GM23248 (cell line): ENCODE measurements around the gene TMEM236. TPM values are rescaled to one million over a fixed set of nuclear protein-coding genes. Genes with fewer than 3 reads are reported as not detected.

Experiments used
- DNase-seq: peaks from one replicate; pipeline ENCODE4 v3.0.0-alpha.2; 2015
- H2AFZ ChIP-seq: fragments of 200-600 bp; sonication (generic); 2 replicates; pipeline ENCODE4 v1.6.1; 2016; ENCODE audit warnings: antibody characterized with exemption
- H3F3A ChIP-seq: fragments of 200-600 bp; sonication (generic); 2 replicates; pipeline ENCODE4 v1.6.1; 2016; ENCODE audit warnings: mild to moderate bottlenecking, antibody characterized with exemption, mixed run types; ENCODE audit not compliant: insufficient read depth
- H3K27ac ChIP-seq: fragments of 200-600 bp; sonication (generic); 2 replicates; pipeline ENCODE4 v1.5.1; 2016; ENCODE audit warnings: mild to moderate bottlenecking
- H3K27me3 ChIP-seq: fragments of 200-600 bp; sonication (generic); replicated peaks from 2 replicates; pipeline ENCODE4 v1.6.1; 2016; ENCODE audit warnings: mild to moderate bottlenecking; ENCODE audit not compliant: insufficient read depth
- H3K36me3 ChIP-seq: fragments of 200-600 bp; sonication (generic); 2 replicates; pipeline ENCODE4 v1.6.1; 2016; ENCODE audit warnings: low read depth, mild to moderate bottlenecking
- H3K4me1 ChIP-seq: fragments of 200-600 bp; sonication (generic); 2 replicates; pipeline ENCODE4 v1.6.1; 2016; ENCODE audit warnings: mild to moderate bottlenecking; ENCODE audit not compliant: insufficient read depth
- H3K4me2 ChIP-seq: fragments of 200-600 bp; sonication (generic); one replicate; pipeline ENCODE4 v1.6.1; 2016; ENCODE audit warnings: mild to moderate bottlenecking; ENCODE audit not compliant: unreplicated experiment
- H3K4me3 ChIP-seq: fragments of 200-600 bp; sonication (generic); 2 replicates; pipeline ENCODE4 v1.5.1; 2016; ENCODE audit warnings: mild to moderate bottlenecking
- H3K79me2 ChIP-seq: fragments of 200-600 bp; sonication (generic); 2 replicates; pipeline ENCODE4 v1.6.1; 2016; ENCODE audit warnings: mild to moderate bottlenecking; ENCODE audit not compliant: insufficient read depth
- H3K9ac ChIP-seq: fragments of 200-600 bp; sonication (generic); 2 replicates; pipeline ENCODE4 v1.6.1; 2016; ENCODE audit warnings: mild to moderate bottlenecking
- H3K9me2 ChIP-seq: fragments of 200-600 bp; sonication (generic); 2 replicates; pipeline ENCODE4 v1.6.1; 2016; ENCODE audit warnings: mixed run types, mild to moderate bottlenecking, moderate library complexity; ENCODE audit not compliant: insufficient read depth
- H3K9me3 ChIP-seq: fragments of 200-600 bp; sonication (generic); one replicate; pipeline ENCODE4 v1.6.1; 2017; ENCODE audit warnings: low read depth
- H4K20me1 ChIP-seq: fragments of 200-600 bp; sonication (generic); 2 replicates; pipeline ENCODE4 v1.6.0; 2016; ENCODE audit not compliant: insufficient read depth
- EZH2 ChIP-seq: fragments of 200-600 bp; sonication (generic); IDR thresholded peaks from 2 replicates; pipeline ENCODE4 v1.6.1; 2018; ENCODE audit warnings: antibody characterized with exemption, mild to moderate bottlenecking; ENCODE audit not compliant: insufficient read depth, poor library complexity, severe bottlenecking
- EZH2phosphoT487 ChIP-seq: fragments of 200-600 bp; sonication (generic); IDR thresholded peaks from 2 replicates; pipeline ENCODE4 v1.6.1; 2018; ENCODE audit warnings: antibody characterized with exemption, moderate library complexity, mild to moderate bottlenecking, low read depth; ENCODE audit not compliant: insufficient read depth
- WGBS, 2 experiments: methylation state at CpG; one replicate each; pipeline ENCODE4 v1.1.6; 2015 to 2017; ENCODE audit warnings: low lambda C conversion rate in 2 of 2, low coverage in 1 of 2; ENCODE audit errors: missing lambda C conversion rate in 2 of 2; 5-methylcytosine and 5-hydroxymethylcytosine counted together
- in situ Hi-C: fragments of 300-500 bp; cut with MboI; formaldehyde crosslinking; loops from 2 replicates; pipeline ENCODE4 v1.15.0; 2020
- polyA plus RNA-seq: library from polyadenylated mRNA; unstranded; fragments of >200 nt; fragmentation: Nextera tagmentation; extraction: Ambion mirVana; gene quantifications from 2 replicates; pipeline ENCODE4 v1.2.1, GENCODE V29; 2016
- total RNA-seq: library from RNA; depleted of rRNA; stranded (reverse); fragments of >200 nt; shearing (Covaris generic); gene quantifications from 2 replicates; pipeline ENCODE4 v1.2.3, GENCODE V29; 2014

TMEM236 gene
- total and polyA plus RNA-seq, 2 experiments from 2014 or later = 0.11 TPM; not detected in 1

DNA sequence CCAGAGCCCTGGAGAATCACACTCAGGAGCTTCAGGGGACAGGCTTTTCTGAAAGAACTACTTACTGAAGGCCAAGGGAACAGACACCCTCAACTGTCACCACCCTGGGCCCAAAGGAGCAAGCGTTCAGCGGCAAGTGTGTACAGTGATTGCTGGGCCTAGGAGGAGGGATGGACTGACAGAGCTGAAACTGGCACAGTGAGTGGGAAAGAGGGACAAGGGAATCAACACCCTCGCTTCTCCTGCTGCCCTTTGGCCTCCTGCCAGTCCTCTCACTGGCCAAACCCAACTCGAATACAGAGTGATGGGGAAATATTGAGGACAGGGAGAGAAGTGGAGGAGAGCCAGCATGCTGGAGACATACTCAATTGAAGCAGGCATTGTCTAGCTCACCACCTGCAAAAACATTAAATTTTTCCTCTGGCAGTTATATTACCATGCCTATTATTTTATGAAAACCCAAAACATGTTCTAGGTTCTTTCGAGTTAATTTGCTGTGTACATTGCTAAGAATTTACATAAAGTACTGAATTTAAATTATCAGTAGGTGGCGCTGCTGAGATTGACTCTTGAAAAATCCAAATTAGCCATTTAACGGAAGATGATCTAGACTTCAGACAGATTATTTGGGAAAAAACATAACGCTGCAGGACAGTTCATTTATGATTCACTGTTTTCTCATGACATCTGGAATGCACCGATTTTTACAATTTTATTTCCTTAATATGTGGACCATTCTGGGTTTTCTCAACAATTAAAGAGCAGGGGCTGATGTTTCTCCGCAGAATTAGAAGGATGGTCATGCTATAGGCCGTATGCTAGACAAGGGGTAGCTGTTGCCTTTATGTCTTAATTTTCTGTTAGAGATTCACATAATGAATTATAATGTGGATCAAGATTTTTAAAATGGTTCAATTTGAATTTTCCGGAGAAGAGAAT, 14.7 kb upstream of the TMEM236 start:
- no peaks in the 10 kb centered on the region for H3K27me3 ChIP-seq
- no peaks in the 10 kb centered on the region for H4K20me1 ChIP-seq
- H3F3A ChIP-seq = no peaks in the 10 kb centered on the region
- no peak overlapping the region for H3K9ac ChIP-seq
- no peaks in the 10 kb centered on the region for H3K4me1 ChIP-seq
- no peak for TF ChIP-seq EZH2phosphoT487
- no peak for TF ChIP-seq EZH2
- H3K27ac ChIP-seq = no peak overlapping the region
- in situ Hi-C loops = loop anchor here (10.0 kb wide), 1 partner anchor 132 kb away; no protein-coding TSS in a partner anchor
- H3K9me3 ChIP-seq = no peaks in the 10 kb centered on the region
- H3K9me2 ChIP-seq = no peaks in the 10 kb centered on the region
- H3K79me2 ChIP-seq = no peaks in the 10 kb centered on the region
- no peak overlapping the region for H2AFZ ChIP-seq
- WGBS, 2 experiments = 39 to 41% methylated on average over 12 of the region's 12 CpGs
- H3K36me3 ChIP-seq = no peaks in the 10 kb centered on the region
- peak; percentile 65 for DNase-seq
- peak overlapping the region; percentile 39 for H3K4me2 ChIP-seq
- no peak overlapping the region for H3K4me3 ChIP-seq

DNA sequence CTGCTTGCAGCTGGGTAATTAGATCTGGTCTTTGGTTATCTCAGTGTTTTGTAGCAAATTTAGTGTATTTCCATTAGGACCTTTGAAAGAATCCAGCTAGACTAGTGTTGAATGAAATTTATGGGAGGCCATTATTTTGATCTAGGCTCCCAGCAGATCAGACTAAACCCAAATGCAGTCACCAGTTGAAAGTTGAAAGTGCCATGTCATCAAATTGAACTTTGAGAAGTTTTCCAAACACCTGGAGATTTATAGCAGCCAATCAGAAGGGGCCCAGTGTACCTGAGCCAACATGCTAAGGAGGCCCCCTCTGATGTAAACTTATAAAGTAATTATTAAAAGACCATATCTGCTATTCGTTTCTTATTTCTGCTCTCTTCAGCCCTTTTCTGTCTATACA, 11.3 kb upstream of the TMEM236 start:
- Histone ChIP-seq H3K4me2 (no peak overlapping the region), H2AFZ (no peak overlapping the region), H3K4me1 (no peaks in the 10 kb centered on the region), H3K4me3 (no peak overlapping the region), H3K79me2 (no peaks in the 10 kb centered on the region), H3K27ac (no peak overlapping the region), H3K9me3 (no peaks in the 10 kb centered on the region), H3K9ac (no peak overlapping the region), H3K27me3 (no peaks in the 10 kb centered on the region), H3F3A (no peaks in the 10 kb centered on the region), H3K9me2 (no peaks in the 10 kb centered on the region), H3K36me3 (no peaks in the 10 kb centered on the region), H4K20me1 (no peaks in the 10 kb centered on the region)
- 96 to 97% methylated on average over 1 of the region's 1 CpG for WGBS, 2 experiments
- TF ChIP-seq EZH2 (no peak), EZH2phosphoT487 (no peak)
- DNase-seq = no peak
- in situ Hi-C loops = no loop called here

- peak overlapping the region; percentile 73 for H3K4me3 ChIP-seq
- in situ Hi-C loops = no loop called here
- no peaks in the 10 kb centered on the region for H3K79me2 ChIP-seq
- peak overlapping the region; percentile 60 for H3K9ac ChIP-seq
- no peaks in the 10 kb centered on the region for H3K27me3 ChIP-seq
- no peak overlapping the region for H3K27ac ChIP-seq
- TF ChIP-seq EZH2 (no peak), EZH2phosphoT487 (no peak)
- WGBS, 2 experiments = 4 to 6% methylated on average over 14 of the region's 14 CpGs
- peak overlapping the region; percentile 88 for H2AFZ ChIP-seq
- no peaks in the 10 kb centered on the region for H3K9me2 ChIP-seq
- peak overlapping the region; percentile 53 for H3K4me2 ChIP-seq
- H4K20me1 ChIP-seq = no peaks in the 10 kb centered on the region
- peak; percentile 68 for DNase-seq
- H3K4me1 ChIP-seq = no peaks in the 10 kb centered on the region
- H3K9me3 ChIP-seq = no peaks in the 10 kb centered on the region
- no peaks in the 10 kb centered on the region for H3K36me3 ChIP-seq
- no peaks in the 10 kb centered on the region for H3F3A ChIP-seq
These were observed 9.1 kb upstream of the TMEM236 start for GRCh38 chr10:17742918-17743317.

DNA sequence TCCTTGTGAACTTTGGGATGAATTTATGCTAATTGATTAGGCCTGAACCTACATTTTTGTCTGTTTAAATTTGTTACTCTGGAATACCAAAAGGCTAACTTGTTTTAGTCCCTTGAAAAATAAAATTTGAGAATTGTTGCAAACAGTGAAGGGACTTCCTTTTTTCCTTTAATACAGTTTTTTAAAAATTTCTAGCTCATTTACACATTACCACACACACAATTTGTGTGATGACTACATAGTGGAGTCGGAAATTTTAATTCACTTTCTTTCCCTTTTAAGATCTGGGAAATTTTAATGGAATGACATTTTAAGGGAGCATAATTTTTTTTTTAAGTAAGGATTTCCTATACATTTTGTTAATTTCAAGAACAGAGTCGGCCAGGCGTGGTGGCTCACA, 8.6 kb upstream of the TMEM236 start:
- whole genome bisulfite sequencing, 2 experiments = 99 to 100% methylated on average over 3 of the region's 3 CpGs
- H3K36me3 ChIP-seq = no peaks in the 10 kb centered on the region
- in situ Hi-C loops = no loop called here

More for the DNA sequence above, 8.6 kb upstream of the TMEM236 start:
- Histone ChIP-seq H3K79me2 (no peaks in the 10 kb centered on the region), H3K4me1 (no peaks in the 10 kb centered on the region), H3K27ac (no peak overlapping the region), H3K9me3 (no peaks in the 10 kb centered on the region), H4K20me1 (no peaks in the 10 kb centered on the region), H2AFZ (peak overlapping the region; percentile 88; the same call in 1 of the 2 replicates), H3K9ac (no peak overlapping the region), H3K4me3 (no peak overlapping the region), H3K27me3 (no peaks in the 10 kb centered on the region), H3F3A (no peaks in the 10 kb centered on the region), H3K4me2 (no peak overlapping the region), H3K9me2 (no peaks in the 10 kb centered on the region)
- TF ChIP-seq EZH2phosphoT487 = no peak
- no peak for DNase-seq
